ENCODE results near the gene CACNB2. TPM values are rescaled to one million over a fixed set of nuclear protein-coding genes. Genes with fewer than 3 reads are reported as not detected.

CACNB2 gene
- total and polyA plus RNA-seq, 2 donors (not counting 3 experiments of a cell fraction or from before 2014, with no cell fraction given), result not detected

DNA sequence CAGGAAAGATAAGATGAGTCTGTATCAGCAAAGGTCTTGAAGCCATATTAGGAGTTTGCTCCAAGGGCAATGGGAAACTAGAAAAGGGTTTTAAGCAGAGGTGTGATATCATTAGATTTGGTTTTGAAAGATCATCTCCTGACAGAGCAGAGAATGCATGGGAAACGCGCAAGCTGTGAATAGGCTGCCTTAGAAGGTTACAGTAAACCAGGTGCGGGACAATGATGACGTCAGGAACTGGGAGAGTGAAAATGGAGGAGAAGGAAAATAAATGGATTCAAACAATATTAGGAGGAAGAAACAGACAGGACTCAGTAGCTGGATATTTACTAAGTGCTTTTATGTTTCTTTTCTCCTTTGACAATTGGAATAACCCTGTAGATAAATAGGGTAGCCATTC is 50.6 kb downstream of the CACNB2 start:
- H3K9me1 ChIP-seq (replicated peaks; ENCODE audit: control insufficient read depth, extremely low read depth, insufficient read depth, low read length), result no peaks in the 10 kb centered on the region
- H3K79me2 ChIP-seq (ENCODE audit: control insufficient read depth, insufficient read depth, low read length), result no peaks in the 10 kb centered on the region
- intact Hi-C loops (cut with micrococcal nuclease) (no loop called here), dilution Hi-C loops (cut with MboI; ENCODE audit: extremely low pct_ligation_motif_present, low sequenced_read_pairs) (no loop called here)
- no peak for DNase-seq (ENCODE audit: low read depth, low spot score)
- TF ChIP-seq MYC (IDR thresholded peaks at IDR 0.05; ENCODE audit: low read depth, low read length) (no peak), CTCF (IDR thresholded peaks at IDR 0.05; ENCODE audit: extremely low read depth in 1 of 2, insufficient read depth in 1 of 2, low read depth in 1 of 2, low read length in 2 of 2) (no peak), MAX (IDR thresholded peaks at IDR 0.05; ENCODE audit: insufficient read depth, insufficient read length) (no peak), POLR2A (IDR thresholded peaks at IDR 0.05; ENCODE audit: low read depth, low read length) (no peak), GATA2 (IDR thresholded peaks at IDR 0.05; ENCODE audit: insufficient read depth, insufficient read length, low read depth, low read length) (no peak), JUN (IDR thresholded peaks at IDR 0.05; ENCODE audit: borderline replicate concordance, insufficient read depth, insufficient read length, low read depth) (no peak), EZH2 (IDR thresholded peaks at IDR 0.05; ENCODE audit: borderline replicate concordance, low read depth, low read length, severe bottlenecking) (no peak), FOS (IDR thresholded peaks at IDR 0.05; ENCODE audit: borderline replicate concordance, insufficient read depth, low read length) (no peak), POLR2AphosphoS5 (IDR thresholded peaks at IDR 0.05; ENCODE audit: insufficient read depth, low read depth, low read length) (no peak)
- H2AFZ ChIP-seq (ENCODE audit: low read depth, low read length), result no peak overlapping the region
- H3K36me3 ChIP-seq (ENCODE audit: control insufficient read depth in 2 of 2, extremely low read depth in 1 of 2, insufficient read depth in 2 of 2, low read length in 2 of 2), result no peaks in the 10 kb centered on the region
- FAIRE-seq, result no peak
- POLR2A ChIA-PET, result no interaction called here
- no peak overlapping the region for H3K27ac ChIP-seq (ENCODE audit: insufficient read depth, low read depth, low read length)
- no peaks in the 10 kb centered on the region for H4K20me1 ChIP-seq (replicated peaks; ENCODE audit: control insufficient read depth, extremely low read depth, insufficient read depth, low read length)
- H3K9me3 ChIP-seq (replicated peaks; ENCODE audit: control insufficient read depth, insufficient read depth, low read length), result no peaks in the 10 kb centered on the region
- H3K4me1 ChIP-seq (ENCODE audit: control insufficient read depth, extremely low read depth, insufficient read depth, low read length), result no peaks in the 10 kb centered on the region
- no peaks in the 10 kb centered on the region for H3K27me3 ChIP-seq (ENCODE audit: control insufficient read depth in 2 of 2, insufficient read depth in 2 of 2, low read length in 2 of 2)
- CTCF ChIA-PET, result no interaction called here
- no peak overlapping the region for H3K4me3 ChIP-seq (replicated peaks in 1 of 3; ENCODE audit: insufficient read depth in 1 of 3, low read depth in 1 of 3, low read length in 3 of 3)
- BruUV-seq (replicated peaks), result no TSS peak
- no peak overlapping the region for H3K9ac ChIP-seq (replicated peaks; ENCODE audit: extremely low read depth, insufficient read depth, low read length)
- no peak overlapping the region for H3K4me2 ChIP-seq (ENCODE audit: insufficient read depth, low read length)

Data from endothelial cell of umbilical vein (primary cell).